Stimulated activated CD4-positive, alpha-beta T cell treated with anti-CD3 and anti-CD28 coated beads, Interleukin-4, amount 100 ng/mL, for 24 hours (primary cell): Measurements from ENCODE around the gene ZNF324.
"Not testable (repeated sequence)": the region's sequence is repeated elsewhere in the genome, so short reads cannot be mapped to it uniquely, and the experiment has no call there.

Source experiments
- DNase-seq: peaks from one replicate; pipeline ENCODE4 v3.0.0-alpha.2; 2020

ZNF324 gene

DNA sequence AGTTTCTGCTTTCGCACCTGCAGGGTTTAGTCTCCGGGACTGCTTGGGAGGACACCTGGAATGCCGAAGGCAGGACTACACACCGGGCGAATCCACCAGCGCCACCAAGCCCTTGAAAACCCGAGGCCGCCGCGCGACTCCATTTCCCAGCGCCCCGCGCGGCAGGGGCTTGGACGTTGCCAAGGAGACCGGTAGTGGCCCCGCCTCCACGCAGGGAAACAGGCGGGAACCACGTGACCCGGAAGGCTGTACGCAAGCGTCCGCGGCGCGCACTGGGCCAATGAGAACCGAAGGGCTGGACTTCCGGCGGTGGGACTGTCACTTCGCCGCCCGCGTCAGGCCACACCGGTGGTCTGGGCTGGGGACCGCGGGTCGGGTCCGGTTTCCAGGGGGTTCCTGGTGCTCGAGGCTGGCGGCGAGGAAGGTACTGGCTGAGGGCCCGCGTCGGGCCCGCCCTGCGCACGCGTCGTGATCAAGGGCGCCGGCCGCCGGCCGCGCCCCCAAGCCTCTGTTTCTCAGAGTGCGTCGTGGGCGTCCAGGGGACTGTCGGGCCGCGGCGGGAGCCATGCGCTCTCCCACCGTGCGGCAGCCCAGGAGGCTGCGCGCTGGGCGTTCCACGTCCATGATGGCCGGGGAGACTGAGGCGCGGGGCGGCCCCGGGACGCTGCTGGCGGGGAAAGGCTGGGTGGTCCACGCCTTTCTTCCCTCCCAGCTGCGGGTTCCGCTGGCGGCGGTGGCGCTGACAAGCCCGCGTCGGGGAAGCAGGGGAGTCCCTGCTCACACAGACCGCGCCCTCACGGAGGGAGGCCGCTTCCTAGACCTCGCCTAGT is at the start of gene ZNF324:
TSS of gene ZNF324 (plus strand) at position 321 of the 830 bp plus-strand sequence. CDS start 2,106 bp downstream, outside the sequence.
- DNase-seq: peak; percentile 98

DNA sequence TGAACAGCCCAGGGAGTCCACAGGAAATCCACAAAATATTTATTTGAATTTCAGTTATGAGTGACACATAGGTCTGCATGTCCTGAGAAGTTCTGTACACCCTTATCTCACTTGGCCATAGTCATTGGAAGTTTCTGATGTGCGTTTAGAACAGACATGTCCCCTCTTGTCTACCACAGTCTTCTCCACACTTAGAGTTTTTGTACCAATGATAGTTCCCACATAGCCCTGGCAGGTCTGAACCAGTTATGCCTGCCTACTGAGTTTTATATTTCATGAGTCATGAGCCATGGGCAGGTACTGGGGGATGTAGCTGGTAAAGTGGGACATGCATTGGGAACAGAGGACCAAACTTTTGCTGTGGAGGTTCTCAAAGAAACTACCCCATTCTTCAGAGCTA is 38.3 kb upstream of the ZNF324 start:
- DNase-seq: no peak

DNA sequence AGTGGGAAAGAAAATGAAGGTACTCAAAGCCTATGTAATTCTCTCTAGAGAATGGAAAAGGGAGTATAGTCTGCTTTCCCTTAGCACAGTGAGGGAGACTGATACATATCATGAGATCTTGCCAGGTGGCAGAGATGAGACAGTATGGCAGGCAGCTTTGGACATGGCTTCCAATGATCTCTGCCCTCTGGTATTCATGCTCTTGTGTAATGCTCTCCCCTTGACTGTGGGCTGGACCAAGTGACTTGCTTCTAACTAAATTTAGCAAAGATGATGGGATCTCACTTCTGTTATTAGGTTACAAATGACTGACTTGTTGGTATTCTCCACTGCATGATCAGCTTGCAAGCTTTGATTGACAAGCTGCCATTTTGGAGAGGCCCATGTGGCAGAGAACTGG is 37.1 kb upstream of the ZNF324 start:
- DNase-seq: no peak

GRCh38 chr19:58434217-58434616 is 32.7 kb upstream of the ZNF324 start:
- DNase-seq: no peak

- peak; percentile 95 for DNase-seq
These were observed 27.0 kb upstream of the ZNF324 start, which contains the start of gene ZNF132 for GRCh38 chr19:58439576-58440554. Gene ZNF132 (minus strand): TSS chr19:58440153. CDS start chr19:58439821, 332 bp downstream.

GRCh38 chr19:58440556-58440955 is 26.3 kb upstream of the ZNF324 start:
- no peak for DNase-seq

- not testable (repeated sequence) for DNase-seq
These were observed 23.9 kb upstream of the ZNF324 start for GRCh38 chr19:58442986-58443385.

DNA sequence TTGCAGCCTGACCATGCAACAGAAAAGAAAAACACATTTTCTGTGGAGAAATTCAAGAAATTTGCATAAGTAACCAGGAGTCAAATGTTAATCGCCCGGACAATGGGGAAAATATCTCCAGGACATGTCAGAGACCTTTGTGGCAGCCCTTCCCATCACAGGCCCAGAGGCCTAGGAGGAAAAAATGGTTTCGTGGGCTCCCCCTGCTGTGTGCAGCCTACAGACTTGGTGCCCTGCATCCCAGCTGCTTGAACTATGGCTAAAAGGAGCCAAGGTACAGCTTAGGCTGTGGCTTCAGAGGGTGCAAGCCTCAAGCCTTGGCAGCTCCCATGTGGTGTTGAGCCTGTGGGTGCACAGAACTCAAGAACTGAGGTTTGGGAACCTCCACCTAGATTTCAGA is 18.0 kb upstream of the ZNF324 start:
- DNase-seq: not testable (repeated sequence)

DNA sequence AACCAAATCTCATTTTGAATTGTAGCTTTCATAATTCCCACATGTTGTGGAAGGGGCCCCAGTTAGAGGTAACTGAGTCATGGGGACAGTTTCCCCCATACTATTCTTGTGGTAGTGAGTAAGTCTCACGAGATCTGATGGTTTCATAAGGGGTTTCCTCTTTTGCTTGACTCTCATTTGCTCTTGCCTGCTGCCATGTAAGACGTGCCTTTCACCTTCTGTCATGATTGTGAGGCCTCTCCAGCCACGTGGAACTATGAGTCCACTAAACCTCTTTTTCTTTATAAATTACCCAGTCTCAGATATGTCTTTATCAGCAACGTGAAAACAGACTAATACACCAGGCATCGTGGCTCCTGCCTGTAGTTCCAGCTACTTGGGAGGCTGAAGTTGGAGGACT is 16.9 kb upstream of the ZNF324 start:
- DNase-seq: not testable (repeated sequence)

- DNase-seq: no peak
These were observed 16.0 kb upstream of the ZNF324 start for GRCh38 chr19:58450856-58451357.

GRCh38 chr19:58451358-58452101 is 15.3 kb upstream of the ZNF324 start, which contains the start of gene ZNF324B:
Gene ZNF324B (plus strand): TSS chr19:58451622. CDS start chr19:58453702, 2,080 bp downstream.
- peak; percentile 97 for DNase-seq

DNA sequence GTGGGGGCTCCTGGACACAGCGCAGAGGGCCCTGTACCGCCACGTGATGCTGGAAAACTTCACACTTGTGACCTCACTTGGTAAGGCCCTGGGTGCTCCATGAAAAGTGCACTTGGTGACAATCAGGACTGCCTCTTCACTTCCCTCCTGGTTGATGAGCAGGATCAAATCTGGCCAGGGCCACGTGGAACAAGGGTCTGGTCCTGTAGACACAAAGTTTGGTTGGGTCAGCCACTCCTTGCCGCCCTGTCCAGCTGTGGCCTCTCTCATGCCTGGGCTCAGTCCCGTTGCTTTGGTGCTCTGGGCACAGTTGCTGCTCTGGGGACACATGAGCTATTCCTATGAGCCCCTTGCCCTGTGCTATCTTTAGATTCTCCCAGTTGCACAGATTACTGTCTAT is 13.1 kb upstream of the ZNF324 start:
- DNase-seq: no peak

DNA sequence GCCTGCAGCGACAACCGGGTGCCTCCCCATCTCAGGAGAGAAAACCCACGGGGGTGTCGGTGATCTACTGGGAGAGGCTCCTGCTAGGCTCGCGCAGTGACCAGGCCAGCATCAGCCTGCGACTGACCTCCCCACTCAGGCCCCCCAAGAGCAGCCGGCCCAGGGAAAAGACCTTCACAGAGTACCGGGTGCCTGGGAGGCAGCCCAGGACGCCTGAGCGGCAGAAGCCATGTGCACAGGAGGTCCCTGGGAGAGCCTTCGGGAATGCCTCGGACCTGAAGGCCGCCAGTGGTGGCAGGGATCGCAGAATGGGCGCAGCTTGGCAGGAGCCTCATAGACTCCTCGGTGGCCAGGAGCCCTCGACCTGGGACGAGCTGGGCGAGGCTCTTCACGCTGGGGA is 11.6 kb upstream of the ZNF324 start:
- no peak for DNase-seq

- DNase-seq: no peak
These were observed 10.8 kb upstream of the ZNF324 start for GRCh38 chr19:58456111-58456510.

GRCh38 chr19:58460039-58460438 is 6.8 kb upstream of the ZNF324 start:
- DNase-seq: no peak

- DNase-seq: no peak
These were observed 656 bp upstream of the ZNF324 start for GRCh38 chr19:58466089-58466759.

DNA sequence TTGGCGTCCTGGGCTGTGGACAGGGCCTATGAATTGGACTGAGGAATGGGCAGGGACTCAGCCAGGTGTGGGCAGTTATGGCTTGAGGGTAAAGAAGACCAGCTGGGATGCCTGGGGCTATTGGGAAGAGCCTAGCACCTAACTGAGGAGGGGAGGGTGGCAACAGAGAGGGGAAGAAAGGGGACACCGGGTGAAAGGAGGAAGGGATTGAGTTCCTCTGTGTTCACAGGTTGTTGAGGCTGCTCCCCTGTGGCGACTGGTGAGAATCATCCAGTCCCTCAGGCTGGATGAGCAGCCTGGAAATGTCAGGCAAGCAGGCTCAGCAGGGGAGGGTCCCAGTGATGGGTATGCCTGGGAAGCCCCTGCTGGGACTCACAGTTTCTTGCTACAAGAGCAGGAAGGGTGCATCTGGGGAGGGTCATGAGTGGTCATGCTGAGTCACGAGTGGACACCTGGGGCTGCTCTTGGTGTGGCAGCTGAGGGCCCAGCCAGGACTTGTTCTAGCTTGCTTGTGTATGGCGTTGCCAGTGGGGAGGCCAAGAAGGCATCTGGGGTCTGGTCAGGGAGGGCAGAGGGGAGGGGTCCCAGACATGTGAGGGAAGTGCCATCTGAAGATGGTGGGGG is 1.4 kb downstream of the ZNF324 start:
- no peak for DNase-seq

DNA sequence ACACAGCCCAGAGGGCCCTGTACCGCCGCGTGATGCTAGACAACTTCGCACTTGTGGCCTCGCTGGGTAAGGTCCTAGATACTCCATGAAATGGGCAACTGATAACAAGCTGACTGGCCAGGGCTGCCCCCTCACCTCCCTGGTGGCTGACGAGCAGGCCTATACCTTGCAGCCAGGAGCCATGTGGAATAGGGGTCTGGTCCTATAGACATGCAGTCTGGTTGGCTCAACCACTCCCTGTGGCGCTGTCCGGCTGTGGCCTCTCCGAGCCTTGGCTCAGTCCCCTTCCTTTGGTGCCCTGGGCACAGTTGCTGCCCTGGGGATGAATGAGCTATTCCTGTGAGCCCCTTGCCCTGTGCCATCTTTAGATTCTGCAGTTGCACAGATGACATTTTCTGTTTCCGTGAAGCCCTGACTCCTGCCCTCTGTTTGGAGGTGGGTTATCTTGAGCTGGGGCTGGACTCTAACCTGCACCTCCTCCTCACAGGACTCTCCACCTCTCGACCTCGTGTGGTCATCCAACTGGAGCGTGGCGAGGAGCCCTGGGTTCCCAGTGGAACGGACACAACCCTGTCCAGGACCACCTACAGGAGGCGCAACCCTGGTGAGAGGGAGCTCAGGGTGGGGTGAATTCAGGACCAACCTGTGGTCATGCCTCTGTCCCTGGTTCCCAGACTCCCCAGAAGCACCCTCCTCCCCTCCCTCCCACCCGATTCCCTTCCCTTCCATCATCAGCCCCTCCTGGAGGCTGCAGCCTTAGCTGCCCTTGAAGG is 2.5 kb downstream of the ZNF324 start:
- no peak for DNase-seq

GRCh38 chr19:58470837-58471543 is 4.1 kb downstream of the ZNF324 start:
- DNase-seq: not testable (repeated sequence)

- no peak for DNase-seq
These were observed 4.9 kb downstream of the ZNF324 start for GRCh38 chr19:58471736-58472135.
